Colonic mucosa (tissue), 4 donors: ENCODE results near the gene PDCD11. TPM values are rescaled to one million over a fixed set of nuclear protein-coding genes. Genes with fewer than 3 reads are reported as not detected.
"Not testable (repeated sequence)": the region's sequence is repeated elsewhere in the genome, so short reads cannot be mapped to it uniquely, and the experiment has no call there.

Experiments
- DNase-seq: peaks from one replicate; pipeline ENCODE4 v3.0.0-alpha.2; 2020
- H3K27ac ChIP-seq: fragments of 200-600 bp; one replicate; pipeline ENCODE4 v1.8.0; 2021
- H3K27me3 ChIP-seq: fragments of 200-600 bp; one replicate; pipeline ENCODE4 v1.8.0; 2021
- H3K36me3 ChIP-seq: fragments of 200-600 bp; one replicate; pipeline ENCODE4 v1.8.0; 2021
- H3K4me1 ChIP-seq: fragments of 200-600 bp; one replicate; pipeline ENCODE4 v1.8.0; 2021; ENCODE audit warnings: mild to moderate bottlenecking
- H3K4me3 ChIP-seq: fragments of 200-600 bp; one replicate; pipeline ENCODE4 v1.8.0; 2021
- H3K9ac ChIP-seq, 2 donors: one replicate each; pipeline ENCODE4 v1.7.0; 2013; ENCODE audit warnings: control low read depth in 2 of 2, low read depth in 2 of 2, low read length in 2 of 2
- H3K9me3 ChIP-seq: fragments of 200-600 bp; one replicate; pipeline ENCODE4 v1.8.0; 2021
- CTCF ChIP-seq: fragments of 200-600 bp; IDR thresholded peaks from one replicate; pipeline ENCODE4 v1.8.0; 2022; ENCODE audit warnings: antibody characterized with exemption, mild to moderate bottlenecking
- intact Hi-C: fragments of 100-400 bp; cut with DNase I; formaldehyde crosslinking; loops from one replicate; pipeline ENCODE4 v1.14.1; 2022
- total RNA-seq, 2 donors: library from RNA; stranded (reverse); fragmentation: NEBNext Ultra II Directional in 1 of 2; extraction: Animal tissue kit (Norgen Biotek cat#: 25700) in 1 of 2; gene quantifications; one replicate each; pipeline ENCODE4 v1.2.1, GENCODE V29; 2021
- donor health status: healthy.
- donor health status: DM: no; HTN: no; CAD: no.
- donor health status: DM: no; HTN: no; CAD: no.

Gene PDCD11, protein sequence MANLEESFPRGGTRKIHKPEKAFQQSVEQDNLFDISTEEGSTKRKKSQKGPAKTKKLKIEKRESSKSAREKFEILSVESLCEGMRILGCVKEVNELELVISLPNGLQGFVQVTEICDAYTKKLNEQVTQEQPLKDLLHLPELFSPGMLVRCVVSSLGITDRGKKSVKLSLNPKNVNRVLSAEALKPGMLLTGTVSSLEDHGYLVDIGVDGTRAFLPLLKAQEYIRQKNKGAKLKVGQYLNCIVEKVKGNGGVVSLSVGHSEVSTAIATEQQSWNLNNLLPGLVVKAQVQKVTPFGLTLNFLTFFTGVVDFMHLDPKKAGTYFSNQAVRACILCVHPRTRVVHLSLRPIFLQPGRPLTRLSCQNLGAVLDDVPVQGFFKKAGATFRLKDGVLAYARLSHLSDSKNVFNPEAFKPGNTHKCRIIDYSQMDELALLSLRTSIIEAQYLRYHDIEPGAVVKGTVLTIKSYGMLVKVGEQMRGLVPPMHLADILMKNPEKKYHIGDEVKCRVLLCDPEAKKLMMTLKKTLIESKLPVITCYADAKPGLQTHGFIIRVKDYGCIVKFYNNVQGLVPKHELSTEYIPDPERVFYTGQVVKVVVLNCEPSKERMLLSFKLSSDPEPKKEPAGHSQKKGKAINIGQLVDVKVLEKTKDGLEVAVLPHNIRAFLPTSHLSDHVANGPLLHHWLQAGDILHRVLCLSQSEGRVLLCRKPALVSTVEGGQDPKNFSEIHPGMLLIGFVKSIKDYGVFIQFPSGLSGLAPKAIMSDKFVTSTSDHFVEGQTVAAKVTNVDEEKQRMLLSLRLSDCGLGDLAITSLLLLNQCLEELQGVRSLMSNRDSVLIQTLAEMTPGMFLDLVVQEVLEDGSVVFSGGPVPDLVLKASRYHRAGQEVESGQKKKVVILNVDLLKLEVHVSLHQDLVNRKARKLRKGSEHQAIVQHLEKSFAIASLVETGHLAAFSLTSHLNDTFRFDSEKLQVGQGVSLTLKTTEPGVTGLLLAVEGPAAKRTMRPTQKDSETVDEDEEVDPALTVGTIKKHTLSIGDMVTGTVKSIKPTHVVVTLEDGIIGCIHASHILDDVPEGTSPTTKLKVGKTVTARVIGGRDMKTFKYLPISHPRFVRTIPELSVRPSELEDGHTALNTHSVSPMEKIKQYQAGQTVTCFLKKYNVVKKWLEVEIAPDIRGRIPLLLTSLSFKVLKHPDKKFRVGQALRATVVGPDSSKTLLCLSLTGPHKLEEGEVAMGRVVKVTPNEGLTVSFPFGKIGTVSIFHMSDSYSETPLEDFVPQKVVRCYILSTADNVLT (N-terminal part only)
- 10 to 100 TPM; 14.9 to 33.6 TPM for total RNA-seq

- TF ChIP-seq CTCF, result no peak
- Histone ChIP-seq H3K36me3 (no peaks in the 10 kb centered on the region), H3K27ac (peak within 1 kb of the TSS; percentile 56), H3K4me3 (peak within 1 kb of the TSS; percentile 95), H3K4me1 (peaks cover 14% of the 10 kb centered on the region), H3K27me3 (no peaks in the 10 kb centered on the region), H3K9ac (peak within 1 kb of the TSS; percentile 96), H3K9me3 (no peaks in the 10 kb centered on the region)
- intact Hi-C loops, result no loop called here
- DNase-seq, result peak; percentile 99
Observed at GRCh38 chr10:103396067-103396788, at the start of gene PDCD11, which contains the start of gene ATP5MK. Gene PDCD11 (plus strand): TSS chr10:103396626. CDS start chr10:103398427, 1,801 bp downstream. Gene ATP5MK (minus strand): TSS chr10:103396475. CDS start chr10:103392457, 4,018 bp downstream.

- Histone ChIP-seq H3K9me3 (no peaks in the 10 kb centered on the region), H3K4me1 (no peaks in the 10 kb centered on the region), H3K9ac (peak overlapping the region; percentile 81), H3K27ac (peak overlapping the region; percentile 69), H3K4me3 (peak overlapping the region; percentile 77), H3K27me3 (no peaks in the 10 kb centered on the region), H3K36me3 (peaks cover 8% of the 10 kb centered on the region)
- intact Hi-C loops, result no loop called here
- no peak for TF ChIP-seq CTCF
- no peak for DNase-seq
Observed at GRCh38 chr10:103350175-103350516, 46.3 kb upstream of the PDCD11 start.

DNA sequence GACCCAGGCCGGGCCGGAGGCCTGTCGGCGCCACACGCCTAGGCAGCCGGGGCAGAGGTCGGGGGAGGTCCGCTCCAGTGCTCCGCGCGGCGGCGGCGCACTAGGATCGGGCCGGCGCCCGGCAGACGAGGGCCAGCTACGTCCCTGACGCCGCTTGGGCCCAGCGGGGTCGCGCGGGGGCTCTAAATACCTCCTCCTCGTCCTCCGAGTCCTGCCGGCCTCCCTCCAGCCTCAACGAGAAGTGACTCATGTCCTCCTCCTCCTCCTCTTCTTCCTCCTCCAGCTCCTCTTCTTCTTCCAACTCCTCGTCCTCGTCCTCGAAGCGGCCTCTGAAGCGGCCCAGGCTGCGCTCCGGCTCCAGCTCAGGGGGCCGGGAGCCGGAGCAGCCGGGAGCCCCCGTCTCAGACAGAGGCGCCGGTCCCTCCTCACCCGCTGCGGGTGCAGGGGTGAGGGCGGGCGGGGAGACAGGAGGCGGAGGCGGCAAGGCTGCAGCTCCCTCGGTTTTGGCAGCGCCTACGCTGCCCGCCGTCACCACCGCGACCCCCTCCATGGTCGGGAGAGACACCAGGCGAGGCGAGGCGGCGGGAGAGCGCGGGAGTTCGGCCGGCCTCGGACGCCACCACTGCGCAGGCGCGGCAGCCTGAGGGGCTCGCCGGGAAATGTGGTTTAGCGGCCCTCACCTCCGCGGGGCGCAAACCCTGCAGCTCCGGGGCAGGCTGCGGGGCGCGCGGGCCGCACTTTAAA is 45.7 kb upstream of the PDCD11 start, which contains the start of gene PCGF6:
PCGF6 (minus strand) TSS at position 624 of the 744 bp plus-strand sequence; CDS start at position 550, 74 bp downstream.
- peak; percentile 82 for DNase-seq
- Histone ChIP-seq H3K4me1 (no peaks in the 10 kb centered on the region), H3K9me3 (no peaks in the 10 kb centered on the region), H3K36me3 (peaks cover 8% of the 10 kb centered on the region), H3K27ac (peak within 1 kb of the TSS; percentile 69), H3K9ac (peak within 1 kb of the TSS; percentile 81), H3K4me3 (peak within 1 kb of the TSS; percentile 77), H3K27me3 (no peaks in the 10 kb centered on the region)
- intact Hi-C loops, result no loop called here
- TF ChIP-seq CTCF, result no peak

GRCh38 chr10:103353281-103353680 is 43.1 kb upstream of the PDCD11 start:
- no peaks in the 10 kb centered on the region for H3K9me3 ChIP-seq
- intact Hi-C loops, result no loop called here
- no peaks in the 10 kb centered on the region for H3K4me1 ChIP-seq
- no peaks in the 10 kb centered on the region for H3K27me3 ChIP-seq
- no peak overlapping the region for H3K9ac ChIP-seq
- H3K36me3 ChIP-seq, result no peaks in the 10 kb centered on the region
- no peak overlapping the region for H3K4me3 ChIP-seq
- no peak for TF ChIP-seq CTCF
- H3K27ac ChIP-seq, result no peak overlapping the region
- no peak for DNase-seq

DNA sequence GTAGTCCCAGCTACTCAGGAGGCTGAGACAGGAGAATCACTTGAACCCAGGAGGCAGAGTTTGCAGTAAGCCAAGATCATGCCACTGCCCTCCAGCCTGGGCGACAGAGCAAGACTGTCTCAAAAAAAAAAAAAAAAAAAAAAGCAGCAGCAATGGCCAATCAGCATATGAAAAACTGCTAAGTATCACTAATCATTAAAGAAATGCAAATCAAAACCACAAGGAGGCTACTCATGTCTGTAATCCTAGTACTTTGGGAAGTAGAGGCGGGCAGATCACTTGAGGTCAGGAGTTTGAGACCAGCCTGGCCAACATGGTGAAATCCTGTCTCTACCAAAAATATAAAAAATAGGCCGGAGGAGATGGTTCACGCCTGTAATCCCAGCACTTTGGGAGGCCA is 41.9 kb upstream of the PDCD11 start:
- intact Hi-C loops, H3K27me3 ChIP-seq, H3K36me3 ChIP-seq, DNase-seq, H3K9me3 ChIP-seq, H3K27ac ChIP-seq, H3K4me3 ChIP-seq, H3K9ac ChIP-seq, H3K4me1 ChIP-seq: not testable (repeated sequence)
